HG03060 (cell line): ENCODE results near the gene SLC39A1.

Experiments used
- ATAC-seq: cut with Tn5 transposase; IDR thresholded peaks from one replicate; pipeline ENCODE4 v1.9.1; 2021; ENCODE audit warnings: low read depth, moderate number of reproducible peaks; ENCODE audit not compliant: unreplicated experiment

Gene SLC39A1

DNA sequence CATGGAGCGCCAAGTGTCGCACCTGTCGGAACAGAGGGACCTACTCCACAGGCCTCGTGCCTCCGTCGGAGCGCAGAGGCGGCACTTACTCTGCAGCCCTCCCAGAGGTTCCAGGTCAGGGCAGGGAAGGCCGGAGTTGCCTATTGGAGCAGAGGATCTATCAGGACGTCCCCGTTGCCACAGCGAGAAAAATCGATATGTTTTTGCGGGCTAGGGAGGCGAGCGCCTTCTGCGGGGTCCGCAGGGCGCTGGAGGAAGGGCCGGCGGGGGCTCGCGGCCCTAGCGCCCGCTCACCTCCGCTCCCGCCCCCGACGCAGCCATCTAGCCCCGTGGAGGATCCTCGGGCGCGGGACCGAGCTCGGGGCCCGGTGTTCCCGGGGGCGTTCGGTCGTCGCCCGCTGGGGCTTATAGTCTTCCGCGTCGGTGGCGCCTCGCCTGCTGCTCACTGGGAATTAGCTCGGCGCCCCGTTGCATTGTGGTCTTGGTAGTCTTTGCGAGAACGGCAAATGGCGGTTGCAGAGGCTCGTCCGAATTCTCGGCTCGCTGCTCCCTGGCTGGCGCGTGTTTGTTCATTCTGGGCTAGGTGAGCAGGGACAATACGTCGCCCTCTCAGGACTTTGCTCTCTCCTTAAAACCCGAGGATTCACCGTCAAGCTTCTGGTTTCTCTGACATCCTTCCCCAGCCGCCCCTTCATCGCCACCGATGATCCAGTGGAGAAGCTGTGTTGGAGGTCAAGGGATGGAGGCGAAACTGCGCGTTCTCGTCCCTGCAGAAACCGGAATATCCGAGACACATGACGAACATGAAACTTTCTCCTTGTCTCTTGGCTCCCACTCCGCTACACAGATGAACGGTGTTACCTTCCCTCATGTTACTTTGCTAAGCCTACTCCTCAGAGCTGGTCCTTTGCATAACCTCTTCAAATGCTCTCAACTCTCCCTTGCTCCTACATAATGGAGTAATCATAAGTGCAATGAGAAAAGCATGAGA, 14.2 kb upstream of the SLC39A1 start, which contains the start of gene JTB:
Gene JTB (minus strand): TSS at position 425 of the 991 bp plus-strand sequence. CDS start 422 bp downstream, at position 3.
- no peak for ATAC-seq

DNA sequence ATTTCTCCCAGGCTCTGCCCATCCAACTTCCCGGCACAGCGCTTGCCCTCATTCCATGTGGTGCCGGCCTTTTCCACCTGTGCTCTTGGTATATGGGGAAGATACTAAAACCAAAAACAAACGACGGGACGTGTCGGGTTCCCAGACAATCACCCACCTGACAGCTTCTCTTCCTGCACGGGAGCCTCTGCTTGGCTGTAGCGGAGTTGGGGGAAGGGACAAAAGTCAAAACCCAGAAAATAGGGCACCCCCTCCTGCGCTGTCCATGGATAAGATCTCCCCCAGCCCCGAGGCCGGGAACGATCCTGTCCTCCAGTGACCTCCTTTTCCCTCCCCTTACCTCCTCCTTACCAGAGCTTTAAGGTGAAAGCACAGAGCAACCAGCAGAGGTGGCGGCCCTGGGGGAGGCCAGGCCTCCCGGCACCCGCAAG, 13.5 kb upstream of the SLC39A1 start:
- ATAC-seq = no peak

DNA sequence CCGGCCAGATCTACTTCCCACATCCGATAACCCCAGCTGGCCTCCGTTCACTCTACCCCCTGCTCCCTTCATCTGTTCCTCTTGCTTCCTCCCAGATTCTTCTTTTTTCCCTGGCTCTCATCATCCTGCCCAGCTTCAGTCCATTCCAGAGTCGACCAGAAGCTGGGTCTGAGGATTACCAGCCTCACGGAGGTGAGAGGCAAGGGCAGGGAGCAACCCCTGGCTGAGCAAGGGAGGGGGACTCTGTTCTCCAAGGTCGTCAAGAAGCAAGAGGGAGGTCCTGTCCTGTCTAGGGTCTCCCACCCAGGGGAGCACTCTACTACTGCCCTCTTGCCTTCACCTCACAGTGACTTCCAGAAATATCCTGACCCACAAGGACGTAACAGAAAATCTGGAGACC, 10.2 kb upstream of the SLC39A1 start:
- no peak for ATAC-seq

DNA sequence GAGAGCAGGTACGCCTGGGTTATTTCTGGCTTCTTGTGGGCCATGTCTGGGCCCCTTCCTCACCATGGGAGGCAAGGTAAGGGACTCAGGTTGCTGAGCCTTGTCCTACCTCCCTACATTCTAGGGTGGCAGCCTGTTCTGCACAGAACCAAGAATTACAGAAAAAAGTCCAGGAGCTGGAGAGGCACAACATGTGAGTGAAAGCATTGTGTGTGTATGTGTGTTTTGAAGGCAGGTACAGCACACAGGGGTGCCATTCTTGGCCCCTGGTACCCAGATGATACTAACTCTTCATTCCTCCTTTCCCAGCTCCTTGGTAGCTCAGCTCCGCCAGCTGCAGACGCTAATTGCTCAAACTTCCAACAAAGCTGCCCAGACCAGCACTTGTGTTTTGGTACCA, 9.7 kb upstream of the SLC39A1 start:
- no peak for ATAC-seq

DNA sequence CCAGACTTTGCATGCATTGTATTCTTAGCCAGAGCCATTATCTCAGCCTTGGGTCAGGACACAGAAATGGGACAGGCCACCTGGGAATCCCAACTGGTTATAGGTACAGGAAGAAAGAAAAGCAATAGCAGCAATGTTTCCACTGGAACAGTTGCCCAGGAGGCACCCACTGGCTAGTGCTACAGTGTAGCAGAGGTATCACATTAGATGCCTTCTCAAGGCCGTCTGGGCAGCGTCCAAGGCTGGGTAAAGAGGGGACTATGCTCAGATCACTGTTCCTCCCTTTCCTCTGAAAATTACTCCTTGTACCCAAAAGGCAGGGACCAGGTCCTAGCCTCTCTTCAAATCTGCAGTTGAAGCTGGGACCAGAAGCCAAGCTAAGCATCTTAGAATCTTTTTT, 7.0 kb upstream of the SLC39A1 start:
- no peak for ATAC-seq

DNA sequence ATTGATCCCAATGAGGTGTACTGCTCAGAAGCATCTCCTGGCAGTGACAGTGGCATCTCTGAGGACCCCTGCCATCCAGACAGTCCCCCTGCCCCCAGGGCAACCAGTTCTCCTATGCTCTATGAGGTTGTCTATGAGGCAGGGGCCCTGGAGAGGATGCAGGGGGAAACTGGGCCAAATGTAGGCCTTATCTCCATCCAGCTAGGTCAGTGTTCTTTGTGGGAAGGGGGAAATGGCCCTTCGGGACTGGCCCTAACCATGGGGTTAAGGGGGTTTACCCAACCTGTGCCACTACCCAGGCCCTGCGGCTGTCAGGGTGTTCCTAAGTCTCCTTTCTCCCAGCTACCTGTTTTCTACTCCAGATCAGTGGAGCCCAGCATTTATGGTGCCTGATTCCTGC, 5.6 kb upstream of the SLC39A1 start:
- ATAC-seq = no peak

DNA sequence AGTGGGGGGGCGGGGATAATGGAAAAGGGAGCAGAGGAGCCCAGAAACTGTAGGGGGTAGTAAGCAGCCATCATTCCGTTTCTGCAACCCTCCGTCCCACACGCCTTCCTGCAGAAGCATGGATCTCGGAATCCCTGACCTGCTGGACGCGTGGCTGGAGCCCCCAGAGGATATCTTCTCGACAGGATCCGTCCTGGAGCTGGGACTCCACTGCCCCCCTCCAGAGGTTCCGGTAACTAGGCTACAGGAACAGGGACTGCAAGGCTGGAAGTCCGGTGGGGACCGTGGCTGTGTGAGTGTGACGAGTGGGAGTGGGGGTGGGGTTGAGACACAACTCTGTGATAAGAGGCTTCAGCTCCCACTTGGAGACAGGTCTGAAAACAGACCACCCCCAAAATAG, 5.1 kb upstream of the SLC39A1 start:
- ATAC-seq = no peak

DNA sequence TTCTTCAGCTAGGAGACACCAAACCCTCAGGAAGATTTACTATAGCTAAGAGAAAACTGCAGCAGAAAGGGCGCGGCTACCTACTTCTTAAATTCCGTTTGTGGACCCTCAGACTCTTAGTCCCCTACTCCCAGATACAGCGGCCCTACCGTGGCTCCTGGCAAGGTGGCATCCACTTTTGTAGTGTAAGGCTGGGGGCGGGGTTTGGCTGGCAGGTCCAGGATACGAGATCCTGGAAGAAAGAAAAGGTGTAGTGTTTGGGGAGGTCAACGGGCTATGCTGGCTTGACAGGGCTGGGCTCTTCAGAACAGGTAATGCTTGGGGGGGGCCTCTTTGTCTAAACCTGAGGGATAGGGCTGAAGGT, 4.6 kb upstream of the SLC39A1 start:
- no peak for ATAC-seq

DNA sequence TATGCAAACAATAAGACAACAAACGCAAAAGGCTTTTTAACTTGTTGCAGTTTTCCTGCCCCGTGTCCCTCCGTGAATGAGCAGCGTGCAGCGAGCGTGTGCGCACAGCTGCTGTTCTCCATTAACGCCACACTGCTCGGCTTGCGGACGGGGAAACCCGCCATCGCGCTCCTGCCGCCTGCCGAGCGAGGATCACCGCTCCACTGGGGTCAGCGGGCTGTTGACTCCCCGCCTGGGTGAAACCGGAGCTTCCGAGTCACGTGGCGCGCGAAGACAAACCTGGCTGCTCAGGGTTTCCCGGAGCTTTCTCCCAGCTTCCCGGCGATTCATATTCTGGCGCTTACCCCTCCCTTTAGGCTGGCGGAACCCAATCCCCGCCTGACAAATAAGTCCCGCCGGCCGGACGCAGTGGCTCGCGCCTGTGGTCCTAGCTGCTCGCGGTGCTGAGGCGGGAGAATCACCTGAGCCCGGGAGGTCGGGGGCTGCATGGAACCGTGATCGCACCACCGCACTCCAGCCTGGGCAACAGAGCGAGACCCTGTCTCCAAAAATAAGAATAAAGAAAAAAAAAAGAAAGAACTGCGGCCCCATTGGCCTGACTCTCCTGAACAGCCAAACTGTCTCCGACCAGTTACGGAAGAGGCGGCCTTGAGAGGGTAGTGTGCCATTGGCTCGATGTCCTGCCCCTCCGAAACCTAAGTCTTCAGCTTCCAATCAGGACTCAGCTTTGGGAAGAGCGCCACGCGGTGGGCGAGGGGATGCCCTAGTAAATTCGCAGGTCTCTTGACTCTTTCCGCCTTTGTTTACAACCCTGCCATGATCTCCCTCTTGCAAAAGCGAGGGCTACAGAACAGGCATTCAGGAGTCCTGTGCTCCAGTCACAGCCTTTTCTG, 4.0 kb upstream of the SLC39A1 start, which contains the start of gene CREB3L4:
Gene CREB3L4 (plus strand): TSS at position 796 of the 893 bp plus-strand sequence. CDS start 624 bp downstream, outside the sequence.
- peak; percentile 76 for ATAC-seq

DNA sequence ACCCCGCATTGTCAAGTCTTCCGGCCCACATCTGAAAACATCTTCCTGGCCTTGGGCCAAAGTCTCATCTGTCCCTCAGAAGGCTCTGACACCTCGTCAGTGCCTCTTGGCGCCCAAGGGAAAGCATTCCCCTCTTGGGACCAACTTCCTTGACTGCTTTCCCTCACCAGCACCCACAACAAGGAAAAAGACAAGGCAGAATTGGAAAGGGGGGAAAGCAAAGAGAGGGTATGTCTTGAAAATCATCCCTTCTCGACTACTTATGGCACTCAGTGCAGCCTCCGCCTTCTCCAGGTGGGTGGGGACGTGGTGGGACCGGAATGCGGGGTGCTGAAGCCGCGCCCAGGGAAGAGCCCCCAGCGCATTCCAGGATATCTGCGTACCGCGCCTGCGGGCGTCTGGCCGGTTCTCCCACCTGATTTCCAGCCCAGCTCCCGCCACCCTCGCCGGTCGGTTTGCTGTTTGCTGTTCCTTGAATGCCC, 554 bp upstream of the SLC39A1 start:
- ATAC-seq = no peak

DNA sequence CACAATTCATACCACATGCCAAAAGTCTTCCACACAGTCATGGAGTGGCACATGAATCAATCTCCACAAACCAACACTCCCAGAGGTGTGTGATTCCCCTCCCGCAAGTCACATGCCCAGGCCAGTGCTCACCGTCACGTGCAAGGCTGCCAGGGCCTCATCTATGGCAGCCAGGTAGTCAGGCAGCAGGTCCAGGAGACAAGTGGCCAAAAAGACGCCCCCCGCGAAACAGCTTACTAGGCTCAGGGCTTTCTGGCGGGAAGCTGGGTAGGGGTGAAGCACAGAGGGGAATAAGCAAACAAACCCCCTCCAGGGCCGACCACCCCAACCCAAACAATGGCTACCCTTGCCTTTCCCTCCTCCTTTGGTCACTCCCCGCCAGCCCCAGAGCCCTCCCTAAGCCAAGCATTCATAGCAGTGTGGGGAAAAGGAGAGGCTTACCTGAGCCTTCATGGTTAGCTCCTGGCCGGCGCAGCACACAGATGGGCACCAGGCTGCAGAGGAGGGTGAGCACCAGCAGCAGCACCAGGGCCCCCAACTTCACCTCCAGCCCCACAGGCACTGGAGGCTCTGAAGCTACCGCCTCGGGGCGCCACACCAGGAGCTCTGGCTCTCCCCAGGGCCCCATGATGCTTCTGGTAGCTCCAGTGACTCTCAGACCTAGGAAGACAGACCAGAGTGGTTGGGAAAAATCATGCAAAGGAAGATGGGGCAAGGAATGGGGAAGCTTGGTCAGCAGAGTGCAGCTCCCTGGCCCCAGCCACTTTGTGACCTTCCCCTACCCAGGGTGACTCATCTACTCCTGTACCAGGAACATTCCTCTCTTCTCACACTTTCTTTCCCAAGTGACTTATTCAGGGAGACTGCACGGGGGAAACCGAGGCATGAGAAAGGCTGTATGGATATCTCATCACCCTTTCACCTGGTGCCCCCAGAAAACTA, 978 bp downstream of the SLC39A1 start:
- no peak for ATAC-seq

DNA sequence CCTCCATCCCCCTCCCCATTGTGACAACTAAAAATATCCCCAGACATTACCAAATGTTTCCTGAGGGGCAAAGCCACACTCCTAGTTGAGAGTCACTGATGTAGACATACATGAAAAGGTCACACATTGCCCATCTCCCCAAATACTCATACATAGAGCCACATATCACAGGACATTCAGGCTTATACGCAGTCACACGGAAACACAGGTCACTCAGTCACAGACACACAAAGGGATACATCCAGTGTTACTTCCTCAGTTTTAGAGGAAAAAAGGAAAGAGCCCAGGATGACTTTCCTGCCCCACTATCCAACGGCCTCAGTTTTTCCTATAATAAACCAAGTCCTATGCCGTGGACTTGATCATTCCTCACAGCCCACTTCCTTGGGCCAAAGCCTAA, 1.9 kb downstream of the SLC39A1 start:
- ATAC-seq = no peak

DNA sequence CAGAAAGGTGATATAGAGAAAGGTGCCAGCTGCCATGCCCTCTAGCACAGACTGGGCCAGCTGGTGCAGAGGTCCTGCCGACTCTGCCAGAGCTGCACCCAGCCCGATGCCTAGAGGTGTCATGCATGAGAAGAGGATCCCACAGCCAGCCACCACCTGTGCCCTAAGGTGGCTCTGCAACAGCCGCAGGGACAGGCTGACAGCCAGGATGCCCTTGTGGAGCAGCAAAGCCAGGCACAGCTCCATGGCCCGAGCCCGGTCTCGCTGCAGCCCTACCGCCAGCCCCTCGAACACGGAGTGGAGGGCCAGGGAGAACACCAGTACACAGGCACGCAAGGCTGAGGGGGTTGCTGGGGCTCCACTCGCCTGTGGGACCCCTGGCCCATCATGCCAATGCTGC, 3.1 kb downstream of the SLC39A1 start:
- no peak for ATAC-seq

DNA sequence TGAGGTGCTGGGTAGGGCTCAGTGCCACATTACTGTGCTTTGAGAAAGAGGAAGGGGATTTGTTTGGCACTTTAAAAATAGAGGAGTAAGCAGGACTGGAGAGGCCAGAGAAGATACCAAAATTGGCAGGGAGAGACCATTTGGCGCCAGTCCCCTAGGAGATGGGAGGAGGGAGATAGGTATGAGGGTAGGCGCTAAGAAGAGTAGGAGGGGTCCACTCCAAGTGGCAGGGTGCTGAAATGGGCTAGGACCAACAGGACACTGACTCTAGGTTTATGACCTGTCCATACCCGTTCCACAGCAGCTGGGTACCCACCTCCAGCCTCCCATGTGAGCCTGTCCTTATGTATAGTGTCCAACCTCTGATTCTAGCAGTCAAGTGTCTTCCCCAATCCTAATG, 3.9 kb downstream of the SLC39A1 start:
- ATAC-seq = no peak

DNA sequence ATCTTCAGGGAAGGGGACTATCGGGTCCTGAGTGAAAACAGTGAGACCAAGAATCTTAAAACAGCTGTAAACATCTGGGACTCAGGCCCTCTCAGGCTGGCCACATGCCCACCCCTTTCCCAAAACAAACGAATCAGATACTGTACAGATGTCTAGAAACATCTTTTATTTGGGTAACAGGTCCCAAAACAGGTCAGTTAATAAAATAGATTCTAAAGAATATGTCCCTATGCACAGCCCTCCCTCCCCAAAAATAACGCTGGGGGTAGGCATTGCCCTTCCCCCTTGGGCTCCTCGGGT, 4.4 kb downstream of the SLC39A1 start:
- ATAC-seq = no peak

DNA sequence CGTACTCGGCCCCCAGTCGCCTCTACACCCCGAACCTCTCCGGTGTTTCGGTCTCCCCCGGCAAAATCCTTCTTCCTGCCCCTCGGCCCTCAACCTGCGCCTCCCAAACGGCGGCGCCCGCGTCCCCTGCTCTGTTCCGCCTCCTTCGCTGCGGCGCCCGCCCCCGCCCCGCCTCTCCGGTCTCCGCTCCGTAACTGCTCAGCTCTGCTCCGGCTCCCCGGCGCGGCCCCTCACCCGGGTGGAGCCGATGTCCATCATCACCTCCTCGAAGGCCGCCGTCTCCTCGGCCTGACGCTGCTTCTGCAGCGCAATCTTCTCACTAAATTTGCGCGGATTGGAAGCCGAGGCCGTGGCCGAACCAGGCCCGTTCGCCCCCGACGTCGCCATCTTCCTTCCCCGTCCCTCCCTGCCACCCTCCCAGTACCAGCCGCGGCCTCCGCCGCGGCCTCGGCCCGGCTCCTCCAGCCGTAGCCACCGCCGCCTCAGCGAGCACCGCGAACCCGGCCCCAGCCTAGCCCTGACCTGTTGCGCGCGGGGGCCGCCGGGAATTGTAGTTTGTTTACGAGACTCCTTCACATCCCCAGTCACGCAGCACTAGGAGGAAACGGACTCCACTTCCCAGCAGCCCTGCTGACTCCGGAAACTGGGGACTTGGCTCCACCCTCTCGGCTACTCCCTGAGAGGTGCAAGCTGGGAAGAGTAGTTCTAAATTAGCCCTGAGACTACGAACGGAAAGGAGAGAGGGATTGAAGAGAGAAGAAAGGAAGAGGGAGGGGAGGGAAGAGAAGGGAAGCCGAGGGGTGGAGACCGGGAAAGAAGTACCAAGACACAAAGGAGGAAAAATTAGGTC, 5.0 kb downstream of the SLC39A1 start, which contains the start of gene CRTC2:
Gene CRTC2 (minus strand): TSS at position 502 of the 850 bp plus-strand sequence. CDS start 115 bp downstream, at position 387.
- peak; percentile 75 for ATAC-seq

DNA sequence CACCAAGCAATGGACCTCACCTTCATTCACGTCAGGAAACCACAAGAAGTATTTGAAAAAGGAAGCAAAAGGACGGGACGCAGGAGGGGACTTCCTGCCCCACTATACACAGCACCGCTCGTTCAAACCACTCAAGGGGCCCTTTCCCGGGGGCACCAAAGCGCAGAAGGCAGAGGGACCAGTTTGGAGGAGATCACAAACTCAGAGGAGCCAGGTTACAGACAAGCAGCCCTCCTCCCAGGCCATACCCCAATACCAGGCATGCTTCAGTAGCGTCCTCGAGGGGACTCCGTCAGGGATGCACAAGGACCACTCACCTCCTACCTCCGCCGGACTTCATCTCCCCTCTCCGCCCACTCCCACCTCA, 5.6 kb downstream of the SLC39A1 start:
- no peak for ATAC-seq

DNA sequence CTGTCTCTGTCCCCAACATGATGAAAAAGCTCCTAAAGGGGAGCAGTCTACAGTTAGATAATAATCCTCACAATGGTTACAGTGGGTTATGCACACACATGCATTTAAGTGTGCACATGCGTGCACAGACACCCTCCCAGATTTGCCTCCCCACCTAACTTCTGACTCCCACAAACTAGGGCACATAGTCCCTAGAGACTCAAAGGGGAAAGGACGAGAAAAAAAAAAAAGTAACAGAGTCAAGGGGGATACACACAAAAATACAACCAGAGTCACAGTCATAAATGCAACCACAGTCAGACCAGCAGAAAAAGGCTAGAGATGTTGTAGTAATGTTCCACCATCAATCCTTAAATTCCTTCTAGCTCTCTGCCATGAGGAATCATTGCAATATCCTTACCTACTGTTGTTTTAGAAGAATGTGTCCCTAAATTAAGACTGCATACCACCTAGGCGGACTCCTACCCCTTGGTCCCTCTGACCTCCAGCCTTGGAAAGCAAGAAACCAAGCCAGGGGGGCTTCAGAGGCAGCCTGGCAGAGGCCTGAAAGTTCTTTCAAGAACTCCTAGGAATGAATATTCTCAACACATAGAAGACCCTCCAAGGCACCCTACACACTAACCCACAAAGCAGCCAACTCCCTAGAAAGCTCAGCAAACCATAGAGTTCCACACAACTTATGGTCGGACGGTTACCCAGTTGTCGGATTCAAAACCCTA, 6.2 kb downstream of the SLC39A1 start:
- no peak for ATAC-seq
